GM06990 (cell line): ENCODE measurements around the gene CRYGD.
"Not testable (repeated sequence)": the region's sequence is repeated elsewhere in the genome, so short reads cannot be mapped to it uniquely, and the experiment has no call there.

Experiments
- DNase-seq: peaks from one replicate; pipeline ENCODE4 v3.0.0-alpha.2; 2011; ENCODE audit not compliant: insufficient read length; ENCODE audit errors: extremely low read depth
- H3K27me3 ChIP-seq: replicated peaks from 2 replicates; pipeline ENCODE4 v1.6.0; 2011; ENCODE audit warnings: low read length; ENCODE audit not compliant: control insufficient read depth, insufficient read depth
- H3K36me3 ChIP-seq: 2 replicates; pipeline ENCODE4 v1.5.1; 2011; ENCODE audit warnings: low read length; ENCODE audit not compliant: control insufficient read depth, insufficient read depth
- H3K4me3 ChIP-seq: replicated peaks from 2 replicates; pipeline ENCODE4 v1.5.1; 2011; ENCODE audit warnings: low read depth, mild to moderate bottlenecking, control low read depth, low read length
- TF ChIP-seq, protein P1 (sequence below): IDR thresholded peaks from 2 replicates; pipeline ENCODE4 v1.5.1; 2011; ENCODE audit warnings: low read length, control low read depth, mild to moderate bottlenecking, inconsistent platforms; ENCODE audit not compliant: insufficient read depth, poor library complexity, severe bottlenecking

CRYGD gene

DNA sequence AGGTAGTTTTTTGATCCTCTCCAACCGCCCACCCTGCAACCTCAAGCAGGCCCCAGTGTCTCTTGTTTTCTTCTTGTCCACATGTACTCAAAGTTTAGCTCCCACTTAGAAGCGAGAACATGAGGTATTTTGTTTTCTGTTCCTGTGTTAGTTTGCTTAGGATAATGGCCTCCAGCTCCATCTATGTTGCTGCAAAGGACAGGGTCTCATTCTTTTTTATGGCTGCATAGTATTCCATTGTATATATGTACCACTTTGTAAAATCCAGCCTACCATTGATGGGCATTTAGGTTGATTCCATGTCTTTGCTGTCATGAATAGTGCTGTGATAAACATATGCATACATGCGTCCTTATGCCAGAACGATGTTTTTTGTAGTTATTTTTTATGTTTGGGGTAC, 2.8 kb upstream of the CRYGD start:
- Histone ChIP-seq H3K4me3 (no peak overlapping the region), H3K36me3 (no peaks in the 10 kb centered on the region), H3K27me3 (no peaks in the 10 kb centered on the region; the same call in 1 of the 2 replicates)
- DNase-seq, result no peak
- TF ChIP-seq, protein P1, sequence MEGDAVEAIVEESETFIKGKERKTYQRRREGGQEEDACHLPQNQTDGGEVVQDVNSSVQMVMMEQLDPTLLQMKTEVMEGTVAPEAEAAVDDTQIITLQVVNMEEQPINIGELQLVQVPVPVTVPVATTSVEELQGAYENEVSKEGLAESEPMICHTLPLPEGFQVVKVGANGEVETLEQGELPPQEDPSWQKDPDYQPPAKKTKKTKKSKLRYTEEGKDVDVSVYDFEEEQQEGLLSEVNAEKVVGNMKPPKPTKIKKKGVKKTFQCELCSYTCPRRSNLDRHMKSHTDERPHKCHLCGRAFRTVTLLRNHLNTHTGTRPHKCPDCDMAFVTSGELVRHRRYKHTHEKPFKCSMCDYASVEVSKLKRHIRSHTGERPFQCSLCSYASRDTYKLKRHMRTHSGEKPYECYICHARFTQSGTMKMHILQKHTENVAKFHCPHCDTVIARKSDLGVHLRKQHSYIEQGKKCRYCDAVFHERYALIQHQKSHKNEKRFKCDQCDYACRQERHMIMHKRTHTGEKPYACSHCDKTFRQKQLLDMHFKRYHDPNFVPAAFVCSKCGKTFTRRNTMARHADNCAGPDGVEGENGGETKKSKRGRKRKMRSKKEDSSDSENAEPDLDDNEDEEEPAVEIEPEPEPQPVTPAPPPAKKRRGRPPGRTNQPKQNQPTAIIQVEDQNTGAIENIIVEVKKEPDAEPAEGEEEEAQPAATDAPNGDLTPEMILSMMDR, result no peak

DNA sequence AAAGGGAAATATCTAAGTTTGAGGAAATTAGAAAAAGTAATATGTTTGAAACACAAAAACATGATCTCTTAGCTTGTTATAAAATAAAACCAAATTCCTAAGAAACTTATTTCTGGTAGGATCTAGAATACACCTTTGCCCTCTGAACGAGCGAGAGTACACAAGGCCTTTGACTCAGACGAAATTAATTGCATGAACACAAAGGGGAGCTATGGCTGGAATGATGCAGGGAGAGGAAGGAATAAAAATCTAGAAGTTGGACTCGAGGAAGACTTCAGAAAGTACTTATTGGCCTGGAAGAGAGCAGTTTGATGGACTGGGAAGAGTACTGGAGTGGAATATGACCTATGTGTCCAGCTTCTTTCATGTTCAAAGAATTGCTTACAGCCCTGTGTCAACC, 927 bp upstream of the CRYGD start:
- Histone ChIP-seq H3K36me3 (no peaks in the 10 kb centered on the region), H3K4me3 (no peak overlapping the region), H3K27me3 (no peaks in the 10 kb centered on the region; the same call in 1 of the 2 replicates)
- no peak for DNase-seq
- TF ChIP-seq, protein P1, result no peak

DNA sequence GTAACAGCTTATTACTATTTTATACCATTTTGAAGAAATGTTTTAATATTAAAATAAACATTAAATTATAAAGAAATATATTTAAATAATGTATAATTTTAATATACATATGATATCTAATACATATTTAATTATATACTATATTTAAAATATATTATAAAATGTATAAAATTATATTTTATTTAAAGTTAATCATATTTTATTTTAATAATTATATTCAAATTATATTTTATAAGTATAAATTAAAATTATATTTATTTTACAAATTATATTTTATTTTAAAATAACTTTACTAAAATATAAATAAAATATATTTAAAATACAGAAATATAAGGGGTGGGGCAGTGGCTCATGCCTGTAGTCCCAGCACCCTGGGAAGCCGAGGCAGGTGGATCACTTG, 2.1 kb downstream of the CRYGD start:
- DNase-seq, result no peak
- no peak overlapping the region for H3K4me3 ChIP-seq
- H3K36me3 ChIP-seq, result no peaks in the 10 kb centered on the region
- TF ChIP-seq, protein P1, result no peak
- no peaks in the 10 kb centered on the region; the same call in 1 of the 2 replicates for H3K27me3 ChIP-seq

DNA sequence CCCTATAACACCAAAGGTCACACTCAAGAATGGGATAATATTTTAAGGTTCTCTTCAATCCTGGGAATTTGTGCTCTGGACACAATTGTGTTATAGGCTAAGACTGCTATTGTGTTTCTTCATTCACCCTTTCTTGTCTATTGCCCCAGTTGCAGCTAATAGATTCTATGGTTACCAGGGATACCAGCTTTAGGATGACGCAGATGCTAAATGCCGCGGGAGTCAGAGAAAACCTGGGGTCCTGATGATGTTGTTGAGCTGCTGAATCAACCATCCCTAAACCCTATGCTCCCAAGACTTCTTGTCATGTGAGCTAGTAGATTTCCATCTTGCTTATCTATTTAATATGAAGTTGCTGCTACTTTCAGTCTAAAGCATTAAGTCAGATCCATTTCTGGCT, 5.4 kb downstream of the CRYGD start:
- no peak overlapping the region for H3K4me3 ChIP-seq
- DNase-seq, result no peak
- no peaks in the 10 kb centered on the region for H3K27me3 ChIP-seq
- TF ChIP-seq, protein P1, result no peak
- H3K36me3 ChIP-seq, result no peaks in the 10 kb centered on the region

DNA sequence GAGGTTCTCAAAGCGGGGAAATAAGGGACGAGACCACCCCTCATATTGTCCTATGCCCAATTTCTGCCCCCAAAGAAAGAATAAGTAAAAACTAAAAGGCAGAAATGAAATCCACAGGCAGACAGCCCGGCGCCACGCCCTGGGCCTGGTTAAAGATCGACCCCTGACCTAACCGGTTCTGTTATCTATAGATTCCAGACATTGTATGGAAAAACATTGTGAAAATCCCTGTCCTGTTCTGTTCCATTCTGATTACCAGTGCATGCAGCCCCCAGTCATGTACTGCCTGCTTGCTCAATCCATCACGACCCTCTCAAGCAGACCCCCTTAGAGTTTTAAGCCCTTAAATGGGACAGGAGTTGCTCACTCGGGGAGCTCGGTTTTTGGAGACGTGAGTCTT, 6.9 kb downstream of the CRYGD start:
- not testable (repeated sequence) for DNase-seq, H3K27me3 ChIP-seq, H3K36me3 ChIP-seq, H3K4me3 ChIP-seq

DNA sequence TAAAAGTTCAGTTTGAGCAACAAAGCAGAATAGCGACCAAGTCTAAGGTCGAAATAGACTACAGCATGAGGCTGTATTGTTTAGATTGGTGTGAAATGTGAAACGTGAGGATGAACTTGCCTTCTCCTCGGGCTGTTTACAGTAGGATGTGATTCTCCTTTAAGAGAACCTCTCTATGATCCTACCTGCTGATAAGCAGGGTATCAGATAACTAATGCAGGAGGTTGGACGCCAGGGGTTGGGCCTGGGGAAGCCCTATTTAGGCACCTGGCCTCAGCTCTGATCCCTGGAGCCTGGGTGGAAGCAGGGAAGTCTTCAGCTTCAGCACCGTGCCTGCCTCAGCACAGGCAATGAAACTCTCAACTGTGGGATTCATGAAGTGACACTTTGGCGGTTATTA, 11.4 kb downstream of the CRYGD start:
- no peaks in the 10 kb centered on the region for H3K36me3 ChIP-seq
- no peak overlapping the region for H3K4me3 ChIP-seq
- DNase-seq, result no peak
- no peaks in the 10 kb centered on the region; the same call in 1 of the 2 replicates for H3K27me3 ChIP-seq
- TF ChIP-seq, protein P1, result no peak

DNA sequence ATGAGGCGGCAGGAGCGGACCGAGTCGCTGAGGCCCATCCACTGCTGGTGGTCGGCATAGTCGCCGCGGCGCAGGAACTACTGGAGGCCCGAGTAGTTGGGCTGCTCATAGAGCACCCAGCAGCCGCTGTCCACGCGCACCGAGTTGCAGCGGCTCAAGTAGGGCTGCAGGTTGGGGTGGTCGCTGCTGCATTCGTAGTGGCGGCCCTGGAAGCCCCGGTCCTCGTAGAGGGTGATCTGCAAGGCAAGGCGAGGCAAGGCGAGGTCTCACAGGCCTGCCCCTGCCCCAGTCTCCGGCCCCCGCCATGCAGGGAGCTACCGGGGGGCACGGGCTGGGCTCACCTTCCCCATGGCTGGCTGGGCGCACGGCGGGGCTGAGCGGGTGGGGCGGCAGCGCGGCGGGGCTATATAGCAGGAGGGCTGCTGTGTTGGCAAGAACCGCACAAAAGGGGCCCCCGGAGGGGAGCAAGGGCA, 12.0 kb downstream of the CRYGD start:
- not testable (repeated sequence) for H3K4me3 ChIP-seq, H3K27me3 ChIP-seq, DNase-seq, H3K36me3 ChIP-seq
